ENCODE results near the gene PFN3. TPM values are rescaled to one million over a fixed set of nuclear protein-coding genes. Genes with fewer than 3 reads are reported as not detected.

The PFN3 gene, protein sequence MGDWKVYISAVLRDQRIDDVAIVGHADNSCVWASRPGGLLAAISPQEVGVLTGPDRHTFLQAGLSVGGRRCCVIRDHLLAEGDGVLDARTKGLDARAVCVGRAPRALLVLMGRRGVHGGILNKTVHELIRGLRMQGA
- not detected in 2 replicates for polyA plus RNA-seq (2011; rRNA removed)
- not detected in 2 replicates for polyA minus RNA-seq (2011; rRNA and poly(A)+ RNA removed)

DNA sequence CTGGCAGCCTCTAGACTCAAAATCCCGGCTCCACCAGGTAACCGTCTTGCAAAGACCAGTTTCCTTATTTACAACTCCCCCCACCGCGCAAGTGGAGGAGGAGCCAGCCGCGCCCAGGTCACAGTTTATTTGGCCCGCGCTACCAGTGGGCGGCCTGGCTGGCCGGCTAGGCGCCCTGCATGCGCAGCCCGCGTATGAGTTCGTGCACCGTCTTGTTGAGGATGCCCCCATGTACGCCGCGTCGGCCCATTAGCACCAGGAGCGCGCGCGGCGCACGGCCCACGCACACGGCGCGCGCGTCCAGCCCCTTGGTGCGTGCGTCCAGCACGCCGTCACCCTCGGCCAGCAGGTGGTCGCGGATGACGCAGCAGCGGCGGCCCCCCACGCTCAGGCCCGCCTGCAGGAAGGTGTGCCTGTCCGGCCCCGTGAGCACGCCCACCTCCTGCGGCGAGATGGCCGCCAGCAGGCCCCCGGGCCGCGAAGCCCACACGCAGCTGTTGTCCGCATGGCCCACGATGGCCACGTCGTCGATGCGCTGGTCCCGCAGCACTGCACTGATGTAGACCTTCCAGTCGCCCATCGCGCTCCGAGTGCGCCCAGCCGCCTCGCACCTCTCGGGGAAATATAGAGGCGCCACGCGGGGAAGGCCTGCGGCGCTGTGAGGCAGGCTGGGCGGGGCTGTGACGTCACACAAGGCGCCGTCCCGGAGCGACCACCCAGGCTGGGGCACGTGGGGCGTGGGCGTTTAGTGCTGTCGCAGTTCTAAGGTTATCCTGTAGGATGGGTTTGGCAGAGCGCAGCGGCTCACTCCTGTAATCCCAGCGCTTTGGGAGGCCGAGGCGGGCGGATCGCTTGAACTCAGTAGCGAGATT lies at the start of gene PFN3:
Gene PFN3 (minus strand): TSS at position 665 of the 872 bp plus-strand sequence. CDS start 85 bp downstream, at position 580.
- ChIA-PET CTCF (interaction anchor here (1.5 to 5.6 kb wide), 3 partner anchors 9 to 52 kb away, joined by 3 to 120 read pairs (median 90); no protein-coding TSS in a partner anchor), POLR2A (no interaction called here)
- peaks cover 10% of the 10 kb centered on the region; the same call in 1 of the 2 replicates for H3K9me3 ChIP-seq (ENCODE audit: control insufficient read depth, insufficient read depth, low read length)

DNA sequence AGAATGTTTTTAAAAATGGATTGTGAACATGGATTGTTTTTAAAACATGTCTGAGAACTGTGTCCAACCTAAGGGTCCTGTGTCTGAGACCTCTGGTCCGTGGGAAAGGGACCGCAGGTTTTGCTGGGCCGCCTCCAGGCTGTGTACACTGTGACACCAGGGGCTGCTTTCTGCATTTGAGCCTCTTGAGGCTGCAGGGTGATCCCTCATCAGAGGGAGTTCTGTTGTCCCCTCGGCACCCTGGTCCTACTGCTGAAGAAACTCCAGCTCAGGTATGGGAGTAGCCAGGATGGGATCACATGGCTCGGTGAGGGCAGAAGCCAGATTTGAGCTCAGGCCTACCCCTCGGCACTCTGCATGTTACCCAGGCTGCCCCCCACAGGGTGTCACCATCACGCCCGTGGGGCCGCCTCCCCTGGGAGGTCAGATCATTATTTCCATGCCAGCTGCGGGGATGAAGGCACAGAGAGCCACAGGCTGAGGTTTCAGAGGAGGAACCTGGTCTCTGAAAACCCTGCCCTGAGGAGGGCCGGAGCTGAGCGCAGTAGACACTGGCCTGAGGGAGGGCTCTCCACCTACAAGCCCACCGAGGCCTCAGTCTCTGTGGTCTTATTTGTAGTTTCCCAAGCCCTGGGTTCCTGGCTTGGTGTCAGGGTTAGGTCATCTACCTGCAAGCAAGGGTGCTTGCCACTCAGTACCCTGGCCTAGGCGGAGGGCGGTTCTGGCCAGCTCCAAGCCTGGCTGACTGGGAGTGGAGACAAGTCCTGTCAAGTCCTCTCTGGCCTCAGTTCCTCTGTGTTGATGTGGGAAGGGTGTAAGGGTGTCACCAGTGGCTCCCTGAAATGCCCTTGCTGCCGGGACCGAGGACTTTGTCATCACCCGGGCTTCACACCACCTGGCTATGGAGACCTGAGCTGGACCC lies 48.9 kb upstream of the PFN3 start:
- POLR2A ChIA-PET = interaction anchor here (0.6 to 2.8 kb wide), 2 partner anchors 16 to 59 kb away, joined by 4 to 12 read pairs; no protein-coding TSS in a partner anchor
- TF ChIP-seq, protein P1, sequence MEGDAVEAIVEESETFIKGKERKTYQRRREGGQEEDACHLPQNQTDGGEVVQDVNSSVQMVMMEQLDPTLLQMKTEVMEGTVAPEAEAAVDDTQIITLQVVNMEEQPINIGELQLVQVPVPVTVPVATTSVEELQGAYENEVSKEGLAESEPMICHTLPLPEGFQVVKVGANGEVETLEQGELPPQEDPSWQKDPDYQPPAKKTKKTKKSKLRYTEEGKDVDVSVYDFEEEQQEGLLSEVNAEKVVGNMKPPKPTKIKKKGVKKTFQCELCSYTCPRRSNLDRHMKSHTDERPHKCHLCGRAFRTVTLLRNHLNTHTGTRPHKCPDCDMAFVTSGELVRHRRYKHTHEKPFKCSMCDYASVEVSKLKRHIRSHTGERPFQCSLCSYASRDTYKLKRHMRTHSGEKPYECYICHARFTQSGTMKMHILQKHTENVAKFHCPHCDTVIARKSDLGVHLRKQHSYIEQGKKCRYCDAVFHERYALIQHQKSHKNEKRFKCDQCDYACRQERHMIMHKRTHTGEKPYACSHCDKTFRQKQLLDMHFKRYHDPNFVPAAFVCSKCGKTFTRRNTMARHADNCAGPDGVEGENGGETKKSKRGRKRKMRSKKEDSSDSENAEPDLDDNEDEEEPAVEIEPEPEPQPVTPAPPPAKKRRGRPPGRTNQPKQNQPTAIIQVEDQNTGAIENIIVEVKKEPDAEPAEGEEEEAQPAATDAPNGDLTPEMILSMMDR (IDR thresholded peaks at IDR 0.05; ENCODE audit: low read depth, low read length) = no peak
- no peak for DNase-seq (ENCODE audit: low read depth, low spot score)
- CTCF ChIA-PET = interaction anchor here (1.5 to 15.6 kb wide), 6 partner anchors 8 to 140 kb away, joined by 4 to 205 read pairs (median 18); partner anchors contain the start of gene PFN3
- Histone ChIP-seq H3K27ac (ENCODE audit: low read depth, low read length) (no peak overlapping the region), H3K27me3 (ENCODE audit: control insufficient read depth, insufficient read depth, low read length) (no peaks in the 10 kb centered on the region), H3K4me3 (ENCODE audit: low read depth, low read length) (no peak overlapping the region), H3K9me3 (ENCODE audit: control insufficient read depth, insufficient read depth, low read length) (no peaks in the 10 kb centered on the region)

More for the DNA sequence above, at the start of gene PFN3:
- DNase-seq (ENCODE audit: low read depth, low spot score) = no peak
- Histone ChIP-seq H3K27me3 (ENCODE audit: control insufficient read depth, insufficient read depth, low read length) (peaks cover 68% of the 10 kb centered on the region), H3K4me3 (ENCODE audit: low read depth, low read length) (no peak within 1 kb of the TSS), H3K27ac (ENCODE audit: low read depth, low read length) (no peak within 1 kb of the TSS)
- TF ChIP-seq, protein P1 (IDR thresholded peaks at IDR 0.05; ENCODE audit: low read depth, low read length) = no peak

DNA sequence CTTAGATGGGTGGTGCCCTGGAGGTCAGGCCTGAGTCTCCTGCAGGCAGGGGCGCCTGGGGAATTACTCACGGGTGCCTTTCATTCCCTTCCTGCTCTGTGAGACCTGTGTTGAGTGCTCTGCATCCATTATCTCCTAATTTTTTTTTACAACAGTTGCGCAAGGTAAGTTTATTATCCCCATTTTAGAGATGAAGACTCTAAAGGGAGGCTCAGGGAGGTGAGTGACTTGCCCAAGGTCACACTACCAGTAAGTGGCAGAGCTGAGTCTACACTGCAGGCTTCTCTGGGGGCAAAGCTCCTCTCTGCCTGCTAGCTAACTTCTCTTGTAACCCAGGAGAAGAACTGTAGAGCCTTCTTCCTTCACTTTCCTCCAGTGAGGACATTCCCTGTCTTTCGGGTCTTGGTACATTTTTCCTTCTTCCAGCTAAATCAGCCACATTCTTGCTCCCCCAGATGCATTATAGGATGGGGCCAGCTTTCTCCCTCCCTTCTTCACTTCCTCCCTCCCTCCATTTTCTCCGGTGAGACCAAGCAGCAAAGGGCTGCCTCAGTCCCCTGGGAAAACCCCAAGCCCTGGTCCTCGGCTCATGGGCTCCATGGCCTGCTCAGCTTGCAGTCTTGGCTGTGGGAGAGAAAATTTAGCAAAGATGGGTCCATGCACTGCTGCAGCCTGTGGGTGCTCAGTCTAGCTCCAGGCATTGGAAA lies 47.9 kb upstream of the PFN3 start:
- Histone ChIP-seq H3K27me3 (ENCODE audit: control insufficient read depth, insufficient read depth, low read length) (no peaks in the 10 kb centered on the region), H3K27ac (ENCODE audit: low read depth, low read length) (no peak overlapping the region), H3K4me3 (ENCODE audit: low read depth, low read length) (no peak overlapping the region), H3K9me3 (ENCODE audit: control insufficient read depth, insufficient read depth, low read length) (no peaks in the 10 kb centered on the region)
- POLR2A ChIA-PET = interaction anchor here (1.1 to 2.8 kb wide), 4 partner anchors 9 to 58 kb away, joined by 3 to 12 read pairs (median 6); partner anchors contain the start of gene GRK6
- CTCF ChIA-PET = interaction anchor here (0.7 to 15.6 kb wide), 8 partner anchors 9 to 139 kb away, joined by 3 to 205 read pairs (median 6); no protein-coding TSS in a partner anchor
- TF ChIP-seq, protein P1 (IDR thresholded peaks at IDR 0.05; ENCODE audit: low read depth, low read length) = no peak
- no peak for DNase-seq (ENCODE audit: low read depth, low spot score)

DNA sequence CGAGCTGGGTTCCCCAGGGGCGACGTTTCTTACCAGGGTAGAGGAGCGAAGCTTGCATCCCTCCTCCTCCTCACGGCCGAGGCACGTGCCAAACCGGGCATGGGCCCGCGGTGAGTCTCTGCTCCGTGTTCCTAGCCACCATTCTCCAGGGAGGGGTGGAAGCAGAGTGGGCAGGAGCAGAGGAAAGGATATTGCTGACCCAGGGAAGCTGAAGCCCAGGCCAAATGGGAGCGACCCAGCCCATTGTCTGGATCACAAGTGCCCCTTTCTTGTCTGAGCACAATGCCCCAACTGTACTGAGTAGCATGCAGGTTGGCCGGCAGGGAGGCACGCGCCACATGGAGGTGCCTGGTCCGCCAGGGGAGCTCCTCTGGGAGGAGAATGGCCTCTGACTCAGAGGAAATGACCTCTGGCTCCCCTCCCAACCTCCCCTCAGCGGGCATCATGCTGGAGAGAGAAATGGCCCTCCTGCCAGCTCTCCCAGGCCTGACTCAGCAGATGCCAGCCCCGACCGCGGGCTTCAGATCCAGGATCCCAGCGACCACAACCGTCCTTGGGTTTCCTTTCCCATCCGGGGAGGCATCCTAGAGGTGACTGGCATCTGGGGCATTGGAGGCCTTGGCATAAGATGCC lies 47.3 kb upstream of the PFN3 start:
- H3K9me3 ChIP-seq (ENCODE audit: control insufficient read depth, insufficient read depth, low read length) = no peaks in the 10 kb centered on the region
- POLR2A ChIA-PET = interaction anchor here (0.8 to 2.8 kb wide), 6 partner anchors 9 to 58 kb away, joined by 3 to 15 read pairs (median 6); partner anchors contain the start of gene GRK6
- peak overlapping the region; percentile 73 for H3K4me3 ChIP-seq (ENCODE audit: low read depth, low read length)
- no peak for DNase-seq (ENCODE audit: low read depth, low spot score)
- peak overlapping the region; percentile 39 for H3K27ac ChIP-seq (ENCODE audit: low read depth, low read length)
- CTCF ChIA-PET = interaction anchor here (1.1 to 15.6 kb wide), 8 partner anchors 9 to 138 kb away, joined by 3 to 205 read pairs (median 6); no protein-coding TSS in a partner anchor
- TF ChIP-seq, protein P1 (IDR thresholded peaks at IDR 0.05; ENCODE audit: low read depth, low read length) = no peak
- no peaks in the 10 kb centered on the region for H3K27me3 ChIP-seq (ENCODE audit: control insufficient read depth, insufficient read depth, low read length)

Data from AG04450 (cell line).